Activated naive CD8-positive, alpha-beta T cell treated with anti-CD3 and anti-CD28 coated beads for 36 hours (primary cell): ENCODE data around the gene PRELP. TPM values are rescaled to one million over a fixed set of nuclear protein-coding genes. Genes with fewer than 3 reads are reported as not detected.

Source experiments
- DNase-seq: peaks from one replicate; pipeline ENCODE4 v3.0.0; 2021
- H3K27ac Mint-ChIP-seq: one replicate; pipeline ENCODE4 v1.8.0; 2022; ENCODE audit warnings: mild to moderate bottlenecking, moderate library complexity, mixed read lengths
- H3K27me3 Mint-ChIP-seq: one replicate; pipeline ENCODE4 v1.8.0; 2022; ENCODE audit warnings: mild to moderate bottlenecking, mixed read lengths
- H3K36me3 Mint-ChIP-seq: one replicate; pipeline ENCODE4 v1.8.0; 2021; ENCODE audit warnings: mild to moderate bottlenecking, mixed read lengths
- H3K4me1 Mint-ChIP-seq: one replicate; pipeline ENCODE4 v1.8.0; 2021; ENCODE audit warnings: mixed read lengths
- H3K4me3 Mint-ChIP-seq: one replicate; pipeline ENCODE4 v1.8.0; 2022; ENCODE audit warnings: mild to moderate bottlenecking, moderate library complexity, mixed read lengths
- H3K9me3 Mint-ChIP-seq: one replicate; pipeline ENCODE4 v1.8.0; 2022; ENCODE audit warnings: mixed read lengths
- total RNA-seq, 2 experiments: library from RNA; stranded (reverse); gene quantifications; one replicate each; pipeline ENCODE4 v1.2.3, GENCODE V29; 2021

The PRELP gene
- total RNA-seq, 2 experiments from 2014 or later = not detected

GRCh38 chr1:203480084-203480483 is 4.5 kb downstream of the PRELP start:
- H3K4me1 Mint-ChIP-seq = peaks cover 9% of the 10 kb centered on the region
- H3K4me3 Mint-ChIP-seq = no peak overlapping the region
- no peak for DNase-seq
- H3K27me3 Mint-ChIP-seq = peaks cover 8% of the 10 kb centered on the region
- no peaks in the 10 kb centered on the region for H3K9me3 Mint-ChIP-seq
- no peaks in the 10 kb centered on the region for H3K36me3 Mint-ChIP-seq
- H3K27ac Mint-ChIP-seq = no peak overlapping the region

- no peak overlapping the region for H3K4me3 Mint-ChIP-seq
- peaks cover 8% of the 10 kb centered on the region for H3K27me3 Mint-ChIP-seq
- H3K27ac Mint-ChIP-seq = no peak overlapping the region
- H3K9me3 Mint-ChIP-seq = no peaks in the 10 kb centered on the region
- DNase-seq = peak; percentile 52
- no peaks in the 10 kb centered on the region for H3K36me3 Mint-ChIP-seq
- H3K4me1 Mint-ChIP-seq = peaks cover 9% of the 10 kb centered on the region
These were observed 5.0 kb downstream of the PRELP start for GRCh38 chr1:203480525-203481084.

GRCh38 chr1:203481196-203481595 is 5.6 kb downstream of the PRELP start:
- DNase-seq = no peak
- Mint-ChIP-seq H3K27me3 (peaks cover 2% of the 10 kb centered on the region), H3K36me3 (no peaks in the 10 kb centered on the region), H3K9me3 (no peaks in the 10 kb centered on the region), H3K4me3 (no peak overlapping the region), H3K4me1 (peaks cover 9% of the 10 kb centered on the region), H3K27ac (no peak overlapping the region)

GRCh38 chr1:203486618-203487370 is 11.2 kb downstream of the PRELP start:
- DNase-seq = no peak
- Mint-ChIP-seq H3K27me3 (no peaks in the 10 kb centered on the region), H3K4me3 (peak overlapping the region; percentile 71), H3K9me3 (no peaks in the 10 kb centered on the region), H3K27ac (no peak overlapping the region), H3K36me3 (no peaks in the 10 kb centered on the region), H3K4me1 (peaks cover 2% of the 10 kb centered on the region)

DNA sequence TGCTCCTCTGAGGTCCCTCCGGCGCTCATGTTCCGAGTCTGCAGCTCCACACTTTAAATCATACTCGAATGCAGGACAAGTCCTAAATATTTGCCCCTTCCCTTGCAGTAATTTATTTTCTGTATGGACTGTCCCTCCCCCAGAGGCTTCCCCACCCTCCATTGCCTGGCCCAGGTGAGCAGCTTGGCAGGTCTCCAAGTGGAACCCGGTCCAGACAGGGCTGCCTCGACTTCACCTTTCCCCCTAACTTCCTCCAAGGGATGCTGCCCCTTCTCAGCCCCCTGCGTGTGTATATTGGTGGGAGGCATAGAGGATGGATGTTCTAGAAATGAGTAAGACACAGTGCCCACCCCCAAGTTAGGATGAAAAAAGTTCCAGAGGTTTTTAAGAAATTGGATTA is 12.9 kb downstream of the PRELP start:
- no peaks in the 10 kb centered on the region for H3K9me3 Mint-ChIP-seq
- peaks cover 2% of the 10 kb centered on the region for H3K4me1 Mint-ChIP-seq
- no peak overlapping the region for H3K4me3 Mint-ChIP-seq
- H3K27me3 Mint-ChIP-seq = no peaks in the 10 kb centered on the region
- no peak for DNase-seq
- H3K27ac Mint-ChIP-seq = no peak overlapping the region
- no peaks in the 10 kb centered on the region for H3K36me3 Mint-ChIP-seq

DNA sequence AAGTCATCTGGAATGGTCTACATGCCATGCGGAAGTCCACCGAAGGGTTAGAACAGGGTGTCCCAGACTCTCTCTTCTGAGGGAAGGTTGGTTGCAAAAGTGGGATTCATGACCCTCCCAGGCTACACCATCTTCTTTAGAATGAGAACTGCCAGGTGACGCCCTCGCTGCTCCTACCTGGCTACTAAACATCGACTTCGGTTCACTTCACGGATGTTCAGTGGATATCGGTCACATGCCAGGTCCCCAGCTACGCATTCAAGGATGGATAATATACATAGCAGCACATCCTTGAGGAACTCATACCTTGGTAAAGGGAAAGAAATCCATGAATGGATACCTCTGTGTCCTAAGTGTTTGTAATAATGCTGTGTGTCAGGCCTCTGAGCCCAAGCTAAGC is 15.0 kb downstream of the PRELP start:
- H3K27me3 Mint-ChIP-seq = no peaks in the 10 kb centered on the region
- DNase-seq = no peak
- no peaks in the 10 kb centered on the region for H3K9me3 Mint-ChIP-seq
- no peak overlapping the region for H3K27ac Mint-ChIP-seq
- H3K36me3 Mint-ChIP-seq = no peaks in the 10 kb centered on the region
- H3K4me3 Mint-ChIP-seq = no peak overlapping the region
- peaks cover 2% of the 10 kb centered on the region for H3K4me1 Mint-ChIP-seq

- Mint-ChIP-seq H3K36me3 (no peaks in the 10 kb centered on the region), H3K27ac (no peak overlapping the region), H3K4me1 (peaks cover 2% of the 10 kb centered on the region), H3K9me3 (no peaks in the 10 kb centered on the region), H3K4me3 (no peak overlapping the region), H3K27me3 (no peaks in the 10 kb centered on the region)
- DNase-seq = no peak
These were observed 16.1 kb downstream of the PRELP start for GRCh38 chr1:203491664-203492063.

- no peaks in the 10 kb centered on the region for H3K27me3 Mint-ChIP-seq
- peaks cover under 1% of the 10 kb centered on the region for H3K4me1 Mint-ChIP-seq
- no peaks in the 10 kb centered on the region for H3K9me3 Mint-ChIP-seq
- DNase-seq = no peak
- H3K4me3 Mint-ChIP-seq = no peak overlapping the region
- H3K36me3 Mint-ChIP-seq = no peaks in the 10 kb centered on the region
- no peak overlapping the region for H3K27ac Mint-ChIP-seq
These were observed 16.6 kb downstream of the PRELP start for GRCh38 chr1:203492082-203492747.

GRCh38 chr1:203492748-203493130 is 17.1 kb downstream of the PRELP start:
- Mint-ChIP-seq H3K4me3 (no peak overlapping the region), H3K27me3 (no peaks in the 10 kb centered on the region), H3K36me3 (no peaks in the 10 kb centered on the region), H3K9me3 (no peaks in the 10 kb centered on the region), H3K4me1 (no peaks in the 10 kb centered on the region), H3K27ac (no peak overlapping the region)
- DNase-seq = no peak

DNA sequence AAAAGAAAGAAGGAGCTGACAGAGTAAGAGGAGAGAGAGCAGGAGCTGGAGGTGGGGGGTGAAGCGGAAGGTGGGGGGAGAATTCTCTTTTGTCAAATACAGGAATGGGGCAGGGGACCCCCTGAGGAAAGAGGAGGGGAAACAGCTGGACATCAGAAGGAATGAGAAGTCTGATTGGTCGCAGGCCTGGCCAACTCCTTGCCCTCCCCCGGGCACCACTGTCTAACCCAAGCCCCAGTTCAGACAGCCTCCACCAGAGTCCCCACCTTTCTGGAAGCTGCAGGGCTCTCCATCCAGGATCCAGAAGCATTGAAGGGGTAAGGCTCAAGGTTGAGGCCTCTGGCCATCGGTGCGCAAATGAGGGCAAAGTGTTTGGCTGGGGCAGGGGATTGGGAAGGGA is 18.3 kb downstream of the PRELP start, which contains the start of gene OPTC:
OPTC (plus strand) TSS at position 253 of the 400 bp plus-strand sequence. CDS start 1,853 bp downstream, outside the sequence.
- Mint-ChIP-seq H3K4me3 (no peak within 1 kb of the TSS), H3K9me3 (no peaks in the 10 kb centered on the region), H3K4me1 (no peaks in the 10 kb centered on the region), H3K36me3 (no peaks in the 10 kb centered on the region), H3K27me3 (no peaks in the 10 kb centered on the region), H3K27ac (no peak within 1 kb of the TSS)
- DNase-seq = no peak

DNA sequence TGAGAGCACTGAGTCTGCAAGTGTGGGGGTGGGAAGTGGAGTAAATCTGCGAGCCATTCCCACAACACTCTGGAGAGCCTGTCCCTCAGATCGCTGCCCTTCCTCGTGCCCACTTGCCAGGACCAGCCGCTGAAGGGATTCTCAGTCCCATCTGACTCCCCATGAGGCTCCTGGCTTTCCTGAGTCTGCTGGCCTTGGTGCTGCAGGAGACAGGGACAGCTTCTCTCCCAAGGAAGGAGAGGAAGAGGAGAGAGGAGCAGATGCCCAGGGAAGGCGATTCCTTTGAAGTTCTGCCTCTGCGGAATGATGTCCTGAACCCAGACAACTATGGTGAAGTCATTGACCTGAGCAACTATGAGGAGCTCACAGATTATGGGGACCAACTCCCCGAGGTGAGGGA is 20.2 kb downstream of the PRELP start:
- no peak overlapping the region for H3K27ac Mint-ChIP-seq
- no peaks in the 10 kb centered on the region for H3K36me3 Mint-ChIP-seq

GRCh38 chr1:203497269-203497777 is 21.7 kb downstream of the PRELP start:
- Mint-ChIP-seq H3K27ac (no peak overlapping the region), H3K9me3 (no peaks in the 10 kb centered on the region), H3K27me3 (no peaks in the 10 kb centered on the region), H3K4me3 (no peak overlapping the region), H3K4me1 (no peaks in the 10 kb centered on the region), H3K36me3 (no peaks in the 10 kb centered on the region)
- DNase-seq = no peak

More for the DNA sequence above, 20.2 kb downstream of the PRELP start:
- Mint-ChIP-seq H3K9me3 (no peaks in the 10 kb centered on the region), H3K27me3 (no peaks in the 10 kb centered on the region), H3K4me3 (no peak overlapping the region), H3K4me1 (no peaks in the 10 kb centered on the region)
- no peak for DNase-seq

- Mint-ChIP-seq H3K9me3 (no peaks in the 10 kb centered on the region), H3K4me1 (no peaks in the 10 kb centered on the region), H3K4me3 (no peak overlapping the region), H3K27me3 (no peaks in the 10 kb centered on the region), H3K36me3 (no peaks in the 10 kb centered on the region), H3K27ac (no peak overlapping the region)
- DNase-seq = no peak
These were observed 24.2 kb downstream of the PRELP start for GRCh38 chr1:203499643-203500278.

DNA sequence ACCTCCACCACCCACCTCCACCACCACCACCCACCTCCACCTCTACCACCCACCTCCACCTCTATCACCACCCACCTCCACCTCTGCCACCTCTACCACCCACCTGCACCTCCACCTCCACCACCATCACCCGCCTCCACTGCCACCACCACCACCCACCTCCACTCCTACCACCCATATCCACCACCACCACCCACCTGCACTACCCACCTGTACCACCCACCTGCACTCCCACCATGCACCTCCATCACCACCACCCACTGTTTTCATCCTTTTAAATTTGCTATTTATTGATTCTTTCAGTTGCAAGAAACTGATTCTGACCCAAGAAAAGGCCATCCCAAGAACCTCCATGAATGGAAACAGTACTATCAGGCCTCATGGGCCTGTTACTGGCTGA is 24.7 kb downstream of the PRELP start:
- no peak overlapping the region for H3K4me3 Mint-ChIP-seq
- H3K4me1 Mint-ChIP-seq = no peaks in the 10 kb centered on the region
- H3K36me3 Mint-ChIP-seq = no peaks in the 10 kb centered on the region
- H3K9me3 Mint-ChIP-seq = no peaks in the 10 kb centered on the region
- no peak overlapping the region for H3K27ac Mint-ChIP-seq
- no peaks in the 10 kb centered on the region for H3K27me3 Mint-ChIP-seq
- DNase-seq = no peak

- Mint-ChIP-seq H3K36me3 (no peaks in the 10 kb centered on the region), H3K27ac (no peak overlapping the region), H3K9me3 (no peaks in the 10 kb centered on the region), H3K27me3 (no peaks in the 10 kb centered on the region), H3K4me3 (no peak overlapping the region), H3K4me1 (no peaks in the 10 kb centered on the region)
- no peak for DNase-seq
These were observed 28.2 kb downstream of the PRELP start for GRCh38 chr1:203503836-203504235.
